GM12874 (cell line): ENCODE measurements around the gene PPP2CA.

ENCODE experiments used
- TF ChIP-seq, protein P1 (sequence below): IDR thresholded peaks from 2 replicates; pipeline ENCODE4 v1.5.1; 2011; ENCODE audit warnings: low read depth, mild to moderate bottlenecking, control low read depth, low read length, moderate library complexity; ENCODE audit not compliant: insufficient read depth

PPP2CA gene

DNA sequence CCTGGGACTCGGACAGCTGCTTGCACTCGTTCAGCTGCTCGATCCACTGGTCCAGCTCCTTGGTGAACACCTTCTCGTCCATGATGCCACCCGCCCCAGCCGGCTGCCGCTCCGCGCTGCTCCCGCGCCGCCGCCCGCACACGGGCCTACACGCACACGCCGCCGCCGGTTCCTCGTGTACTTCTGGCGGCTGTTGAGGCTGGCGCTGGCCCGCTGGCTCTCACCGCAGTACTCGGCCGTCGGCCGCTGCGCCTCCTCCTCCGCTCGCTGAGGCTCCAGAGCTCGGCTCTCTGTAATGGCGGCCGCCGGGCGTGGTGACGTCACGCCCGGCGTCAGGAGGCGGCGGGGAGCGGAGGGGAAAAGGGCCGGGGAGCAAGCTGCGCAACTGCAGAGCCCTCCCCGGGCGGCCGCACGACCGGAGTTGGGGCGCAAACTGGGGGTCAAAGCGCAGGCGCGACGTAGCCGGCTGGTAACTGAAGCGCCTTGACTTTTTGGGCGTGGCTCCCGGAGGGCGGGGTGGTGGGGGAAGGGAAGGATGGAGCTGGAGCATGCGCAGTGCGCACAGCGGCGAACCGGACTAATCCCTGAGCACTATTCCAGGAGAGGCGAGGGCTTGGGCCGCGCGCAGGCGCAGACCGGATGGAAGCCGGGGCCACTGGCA is at the start of gene PPP2CA:
TSS of gene PPP2CA (minus strand) at position 294 of the 661 bp plus-strand sequence. CDS start at position 82, 212 bp downstream.
- TF ChIP-seq, protein P1, sequence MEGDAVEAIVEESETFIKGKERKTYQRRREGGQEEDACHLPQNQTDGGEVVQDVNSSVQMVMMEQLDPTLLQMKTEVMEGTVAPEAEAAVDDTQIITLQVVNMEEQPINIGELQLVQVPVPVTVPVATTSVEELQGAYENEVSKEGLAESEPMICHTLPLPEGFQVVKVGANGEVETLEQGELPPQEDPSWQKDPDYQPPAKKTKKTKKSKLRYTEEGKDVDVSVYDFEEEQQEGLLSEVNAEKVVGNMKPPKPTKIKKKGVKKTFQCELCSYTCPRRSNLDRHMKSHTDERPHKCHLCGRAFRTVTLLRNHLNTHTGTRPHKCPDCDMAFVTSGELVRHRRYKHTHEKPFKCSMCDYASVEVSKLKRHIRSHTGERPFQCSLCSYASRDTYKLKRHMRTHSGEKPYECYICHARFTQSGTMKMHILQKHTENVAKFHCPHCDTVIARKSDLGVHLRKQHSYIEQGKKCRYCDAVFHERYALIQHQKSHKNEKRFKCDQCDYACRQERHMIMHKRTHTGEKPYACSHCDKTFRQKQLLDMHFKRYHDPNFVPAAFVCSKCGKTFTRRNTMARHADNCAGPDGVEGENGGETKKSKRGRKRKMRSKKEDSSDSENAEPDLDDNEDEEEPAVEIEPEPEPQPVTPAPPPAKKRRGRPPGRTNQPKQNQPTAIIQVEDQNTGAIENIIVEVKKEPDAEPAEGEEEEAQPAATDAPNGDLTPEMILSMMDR, result no peak

DNA sequence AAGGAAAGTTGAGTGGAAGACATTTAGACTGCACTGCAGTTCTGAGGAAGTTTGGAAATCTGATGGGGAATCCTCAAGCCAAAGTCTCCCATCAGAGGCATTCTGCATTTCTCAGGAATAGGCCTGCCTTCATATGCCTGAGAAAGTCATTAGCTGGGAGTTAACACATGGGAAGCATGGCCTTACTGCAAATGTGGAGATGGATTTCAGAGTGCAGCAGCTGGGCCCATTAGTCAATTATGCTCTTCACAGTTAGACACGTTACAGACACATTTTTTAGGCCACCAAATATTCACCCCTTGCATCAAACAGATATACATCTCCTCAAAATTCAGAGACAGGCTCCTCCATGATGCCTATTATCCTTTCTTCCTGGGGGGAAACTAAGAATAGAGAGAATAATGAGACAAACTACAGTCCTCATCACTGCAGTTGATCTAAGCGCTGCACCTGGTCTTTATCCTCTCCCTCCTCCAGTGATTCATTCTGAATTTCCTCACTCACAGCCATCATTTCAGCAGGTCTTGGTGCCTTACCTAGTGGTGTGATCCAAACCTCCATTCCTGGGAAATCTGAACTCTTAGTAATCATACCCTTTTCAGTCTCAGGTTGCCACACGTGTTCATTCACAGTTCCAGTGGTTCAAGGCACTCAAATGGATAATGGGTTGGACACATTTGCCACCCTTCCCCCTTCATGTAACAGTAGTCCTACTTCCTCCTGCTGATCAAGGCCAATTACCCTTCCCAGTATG is 47.9 kb upstream of the PPP2CA start:
- TF ChIP-seq, protein P1, result no peak

GRCh38 chr5:134271059-134271458 is 45.2 kb upstream of the PPP2CA start:
- TF ChIP-seq, protein P1, result no peak

DNA sequence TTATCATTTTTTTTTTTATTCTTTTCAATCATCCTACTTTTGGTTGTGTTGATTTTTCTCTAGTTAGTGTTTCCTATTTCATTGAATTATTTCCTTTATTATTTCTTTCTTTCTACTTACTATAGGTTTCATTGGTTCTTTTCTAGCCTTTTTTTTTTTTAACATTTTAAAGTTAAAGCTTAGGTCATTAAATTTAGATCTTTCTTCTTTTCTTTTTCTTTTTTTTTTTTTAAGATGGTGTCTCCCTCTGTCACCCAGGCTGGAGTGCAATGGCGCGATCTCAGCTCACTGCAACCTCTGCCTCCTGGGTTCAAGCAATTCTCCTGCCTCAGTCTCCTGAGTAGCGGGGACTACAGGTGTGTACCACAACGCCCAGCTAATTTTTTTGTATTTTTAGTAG is 43.0 kb upstream of the PPP2CA start:
- TF ChIP-seq, protein P1, result no peak

DNA sequence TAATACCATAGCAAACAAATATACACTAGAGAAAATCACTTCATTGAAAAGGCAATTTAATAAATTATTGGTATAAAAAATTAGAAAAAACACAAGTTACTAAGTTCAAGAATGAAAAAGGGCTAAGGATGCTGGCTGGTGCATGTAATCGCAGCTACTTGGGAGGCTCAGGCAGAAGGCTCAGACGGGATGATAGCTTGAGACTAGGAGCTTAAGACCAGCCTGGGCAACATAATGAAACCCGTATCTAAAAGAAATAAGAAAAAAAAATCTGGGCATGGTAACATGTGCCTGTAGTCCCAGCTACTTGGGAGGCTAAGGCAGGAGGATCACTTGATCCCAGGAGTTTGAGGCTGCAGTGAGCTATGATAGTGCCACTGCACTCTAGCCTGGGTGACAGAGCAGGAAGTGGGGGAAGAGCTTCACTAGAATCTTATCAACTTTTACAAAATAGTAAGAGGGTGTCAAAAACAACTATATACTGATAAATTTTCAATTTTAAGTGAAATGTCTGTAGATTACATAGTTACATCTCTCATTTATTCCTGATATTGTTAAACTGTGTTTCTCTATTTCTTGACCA is 42.2 kb upstream of the PPP2CA start:
- TF ChIP-seq, protein P1, result no peak

DNA sequence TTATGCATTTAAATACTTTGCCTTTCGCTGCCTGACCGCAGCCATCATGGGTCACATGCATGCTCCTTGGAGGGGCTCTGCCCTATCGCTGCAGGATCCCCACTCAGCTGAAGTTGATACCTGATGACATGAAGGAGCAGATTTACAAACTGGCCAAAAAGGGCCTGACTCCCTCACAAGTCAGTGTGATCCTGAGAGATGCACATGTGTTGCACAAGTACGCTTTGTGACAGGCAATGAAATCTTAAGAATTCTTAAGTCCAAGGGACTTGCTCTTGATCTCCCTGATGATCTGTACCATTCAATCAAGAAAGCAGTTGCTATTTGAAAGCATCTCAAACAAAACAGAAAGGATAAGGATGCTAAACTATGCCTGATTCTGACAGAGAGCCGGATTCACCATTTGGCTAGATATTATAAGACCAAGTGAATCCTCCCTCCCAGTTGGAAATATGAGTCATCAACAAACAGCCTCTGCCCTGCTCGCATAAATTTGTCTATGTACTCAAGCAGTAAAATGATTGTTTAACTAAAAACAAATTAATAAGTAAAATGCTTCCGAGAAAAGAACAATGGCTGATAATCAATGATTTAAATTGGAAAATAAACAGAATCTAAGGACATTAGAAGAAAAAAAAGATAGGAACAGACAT is 41.6 kb upstream of the PPP2CA start:
- TF ChIP-seq, protein P1, result no peak

DNA sequence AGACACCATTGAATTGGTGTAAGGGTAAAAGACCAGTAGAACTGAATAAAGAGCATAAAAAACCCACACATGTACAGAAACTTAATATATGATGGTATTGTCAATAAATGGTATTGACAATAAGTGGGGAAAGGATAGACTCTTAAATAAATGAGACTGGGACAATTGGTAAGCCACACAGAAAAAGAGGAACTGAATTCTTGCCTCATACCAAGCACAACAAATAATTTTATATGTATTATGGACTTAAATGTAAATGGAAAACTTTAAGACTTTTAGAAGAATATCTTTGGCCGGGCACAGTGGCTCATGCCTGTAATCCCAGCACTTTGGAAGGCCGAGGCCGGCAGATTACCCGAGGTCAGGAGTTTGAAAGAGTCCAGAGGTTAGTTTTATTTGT is 37.9 kb upstream of the PPP2CA start:
- TF ChIP-seq, protein P1, result no peak
